GM21528 (cell line): ENCODE data around the gene ZRANB1.

Experiments
- ATAC-seq: cut with Tn5 transposase; IDR thresholded peaks from one replicate; pipeline ENCODE4 v1.9.1; 2021; ENCODE audit warnings: mild to moderate bottlenecking, moderate library complexity; ENCODE audit not compliant: unreplicated experiment, low FRiP score

ZRANB1 gene

DNA sequence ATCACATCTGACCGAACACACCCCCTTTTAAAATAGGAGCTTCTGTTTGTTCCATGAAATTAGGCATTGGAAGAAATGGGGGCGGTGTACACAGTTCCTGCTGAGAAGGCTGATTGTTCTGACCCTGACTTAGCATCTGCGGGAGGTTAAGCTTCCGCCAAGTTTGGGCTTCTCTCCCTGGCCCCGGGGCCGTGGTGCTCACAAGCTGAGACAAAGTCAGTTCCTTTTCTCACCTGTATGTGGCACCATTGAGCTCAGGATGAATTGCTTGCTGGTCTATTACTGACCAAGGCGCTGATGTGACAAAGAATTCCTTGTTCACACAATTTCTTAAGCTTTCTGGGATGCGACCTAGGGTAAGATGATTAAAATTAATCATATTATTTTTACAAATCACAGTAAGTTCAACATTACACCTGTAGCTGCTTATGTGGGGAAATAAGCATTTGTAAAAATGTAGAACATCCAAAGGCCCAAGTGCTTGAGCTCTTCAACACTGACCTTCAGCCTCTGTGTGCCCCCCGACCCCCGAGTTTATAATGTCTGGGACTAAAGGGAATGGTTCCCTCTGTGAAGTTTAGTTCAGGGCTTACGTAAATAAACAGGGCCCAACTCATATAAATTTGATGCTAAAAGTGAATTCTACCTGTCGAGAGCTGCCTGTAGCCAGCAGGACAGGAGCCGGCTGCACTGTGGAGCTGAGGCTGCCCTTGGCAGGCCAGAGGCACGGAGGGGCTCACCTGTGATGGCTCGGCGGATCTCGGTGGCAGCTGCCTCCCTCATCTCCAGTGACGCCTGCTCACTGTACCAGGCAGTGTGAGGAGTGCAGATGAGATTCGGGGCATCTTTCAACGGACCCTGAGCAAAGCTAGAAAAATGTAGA lies 50.8 kb downstream of the ZRANB1 start:
- peak; percentile 56 for ATAC-seq

DNA sequence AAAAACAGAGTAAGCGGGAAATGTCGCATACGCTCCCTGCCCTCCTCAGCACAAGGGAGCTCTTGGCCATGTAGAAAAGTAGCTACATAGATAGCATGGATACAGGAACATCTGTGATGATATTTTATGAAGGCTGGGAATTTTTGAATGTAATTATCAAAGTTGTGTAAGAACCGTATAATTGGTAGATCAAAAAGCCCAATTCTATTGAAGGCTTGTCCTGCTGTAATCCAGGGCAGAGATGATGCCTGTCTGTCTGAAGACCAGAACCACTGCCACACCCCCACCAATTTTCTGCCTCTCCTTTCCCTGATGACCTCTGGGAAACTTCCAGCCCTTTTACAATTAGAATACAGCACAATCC lies 51.4 kb downstream of the ZRANB1 start:
- ATAC-seq: no peak

DNA sequence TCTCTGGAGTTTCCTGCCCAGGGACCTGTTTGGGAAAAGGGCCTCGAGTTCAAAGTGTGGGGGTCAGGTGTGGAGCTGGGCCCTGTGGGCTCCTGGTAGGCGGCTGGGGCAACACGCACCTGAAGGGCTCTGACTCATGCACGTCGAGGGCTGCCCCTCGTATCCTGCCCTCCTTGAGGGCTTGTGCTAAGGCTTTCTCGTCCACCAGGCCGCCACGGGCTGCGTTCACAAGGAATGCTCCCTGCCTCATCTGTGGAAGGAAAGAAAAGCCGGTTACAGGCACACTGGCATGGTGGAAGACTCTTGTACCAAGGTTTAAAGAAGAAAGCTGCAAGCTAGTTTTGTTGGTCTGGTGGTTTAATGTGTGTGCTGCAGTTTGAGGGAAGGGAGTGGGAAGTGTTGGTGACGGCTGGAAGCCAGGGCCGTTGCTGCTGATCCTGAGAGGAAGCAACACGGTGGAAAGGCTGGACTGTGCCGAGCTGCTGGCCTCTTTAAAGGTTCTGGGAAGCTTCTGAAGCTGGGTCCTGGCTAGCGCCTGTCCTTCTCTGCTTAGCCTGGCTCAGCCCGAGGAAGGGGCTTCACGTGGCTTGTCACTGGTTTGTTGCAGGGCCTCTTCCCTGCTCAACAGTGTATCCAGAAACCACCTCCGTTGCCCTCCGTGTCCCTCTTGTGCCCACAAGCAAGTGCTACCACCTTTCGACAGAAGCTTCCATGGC lies 52.0 kb downstream of the ZRANB1 start:
- no peak for ATAC-seq

DNA sequence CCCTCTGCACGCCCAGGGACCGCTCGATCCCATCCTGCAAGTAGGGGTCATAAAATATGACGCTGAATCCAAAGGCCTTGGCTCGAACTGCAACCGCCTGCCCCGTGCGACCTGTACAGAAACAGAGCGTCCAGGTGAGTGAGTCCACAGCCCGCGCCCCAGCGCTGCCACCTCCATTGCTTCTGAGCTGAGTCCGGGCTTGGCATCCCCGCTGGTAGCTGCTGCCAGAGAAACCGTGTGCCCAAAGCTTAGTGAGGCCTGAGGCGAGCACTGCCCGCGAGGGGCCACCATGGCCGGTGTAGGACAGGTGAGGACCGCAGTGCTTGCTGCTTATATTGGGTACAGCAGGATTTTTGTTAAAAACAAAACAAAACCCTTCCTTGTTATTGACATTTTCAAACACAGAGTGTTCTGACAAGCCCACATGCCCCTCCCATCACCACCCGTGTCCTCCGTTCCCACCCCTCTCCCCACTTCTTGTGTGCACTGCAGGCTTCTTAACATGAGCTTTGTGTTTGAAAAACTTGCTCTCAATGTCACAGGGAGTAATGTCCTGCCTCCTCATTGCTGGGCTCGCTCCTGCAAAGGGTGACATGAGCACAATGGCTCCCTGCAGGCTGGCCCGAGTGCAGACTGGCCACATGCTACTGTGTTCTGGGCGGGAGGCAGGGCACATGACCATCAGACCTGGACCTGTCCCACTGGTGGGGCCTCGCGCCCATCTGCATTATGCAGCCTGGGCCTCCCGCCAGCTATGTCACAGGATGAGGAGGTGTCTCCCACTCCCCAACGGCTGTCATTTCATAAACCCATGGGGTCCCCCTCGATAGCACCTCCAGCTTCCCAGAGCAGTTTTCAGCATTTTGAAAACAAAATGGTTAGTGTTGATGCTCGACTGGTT lies 52.9 kb downstream of the ZRANB1 start:
- ATAC-seq: no peak

DNA sequence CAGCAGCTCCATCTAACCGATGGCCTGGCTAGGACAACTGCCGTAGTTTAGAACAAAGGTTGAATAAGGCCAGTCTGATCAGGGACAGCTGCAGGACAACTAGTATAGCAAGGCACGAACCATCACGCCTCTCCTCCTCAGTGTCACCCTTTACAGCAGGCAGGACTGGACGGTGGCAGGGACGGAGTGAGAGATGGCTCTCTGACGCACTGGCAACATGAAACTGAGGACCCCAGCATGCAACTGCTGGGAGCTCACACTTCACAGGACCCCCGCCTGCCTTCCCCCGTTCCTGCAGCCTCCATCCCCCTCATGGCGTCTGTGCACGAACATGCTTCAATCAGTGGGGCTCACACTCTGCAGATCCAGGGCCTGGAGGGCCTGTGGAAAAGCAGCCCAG lies 53.7 kb downstream of the ZRANB1 start:
- ATAC-seq: no peak

DNA sequence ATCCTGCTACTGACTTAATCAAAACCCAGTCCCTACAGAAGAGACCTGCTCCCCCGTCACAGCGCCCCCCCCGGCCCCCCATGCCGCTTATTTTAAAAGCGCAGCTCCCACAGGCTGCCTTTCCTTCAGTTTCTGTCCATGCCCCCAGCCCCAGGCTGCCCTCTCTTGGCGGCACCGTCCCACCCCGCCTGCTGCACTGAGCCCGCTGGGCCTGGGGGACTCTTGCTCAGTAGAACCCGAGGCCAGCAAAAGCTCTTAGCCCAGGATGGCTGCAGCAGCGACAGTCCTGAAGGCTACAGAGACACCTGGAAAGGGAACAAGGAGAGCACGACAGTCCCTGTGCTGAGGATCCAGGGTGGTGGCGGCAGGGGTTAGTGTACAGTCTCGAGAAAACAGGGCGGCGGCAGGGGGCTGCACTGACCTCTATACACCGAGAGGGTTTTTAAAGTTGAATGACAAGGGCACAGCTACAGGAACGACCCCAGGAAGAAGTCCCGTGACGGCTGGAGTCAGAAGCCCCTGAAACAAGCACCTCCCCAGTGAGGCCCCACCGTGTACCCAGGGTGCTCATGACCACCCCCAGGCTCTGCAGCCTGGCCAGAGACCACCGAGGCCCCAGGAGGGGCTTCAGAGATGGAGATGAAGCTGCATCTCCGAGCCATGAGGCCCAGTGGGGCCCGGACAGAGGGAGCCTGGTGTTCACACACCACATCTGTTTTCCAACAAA lies 54.4 kb downstream of the ZRANB1 start:
- no peak for ATAC-seq

DNA sequence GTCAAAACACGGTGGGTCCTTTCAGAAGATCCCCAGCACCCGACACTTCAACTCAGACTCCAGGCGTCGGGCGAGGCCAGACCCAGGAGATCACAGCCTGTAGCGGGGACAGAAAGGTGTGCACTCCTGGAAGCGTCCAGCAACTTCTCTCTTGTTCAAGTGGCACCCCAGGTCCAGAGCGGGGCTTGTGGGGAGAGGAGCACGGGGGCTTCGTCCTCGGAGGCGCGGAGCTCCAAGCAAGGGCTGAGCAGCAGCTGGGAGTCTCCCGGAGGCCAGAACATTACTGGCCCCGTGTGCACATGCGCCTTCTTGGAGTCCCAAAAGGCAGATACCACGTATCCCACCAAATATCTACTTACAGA lies 54.9 kb downstream of the ZRANB1 start:
- no peak for ATAC-seq

DNA sequence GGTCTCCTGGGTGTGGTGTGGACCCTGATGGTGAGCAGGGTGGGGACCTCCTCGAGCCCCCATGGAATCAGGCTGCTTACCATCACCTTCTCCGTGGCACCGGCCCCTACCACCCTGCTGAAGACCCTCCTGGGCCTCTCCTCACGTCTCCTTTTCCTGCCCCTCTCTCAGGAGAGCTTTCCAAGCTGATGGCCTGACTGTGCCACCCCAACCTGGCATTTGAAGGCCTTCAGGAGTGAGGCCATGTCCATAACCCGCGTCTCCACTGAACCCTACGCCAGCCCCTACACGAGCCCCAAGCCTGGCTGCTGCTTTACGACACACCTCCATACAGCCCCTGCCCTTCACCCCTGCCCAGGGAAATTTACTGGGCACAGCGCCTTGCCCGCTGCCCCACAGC lies 55.4 kb downstream of the ZRANB1 start:
- ATAC-seq: no peak

DNA sequence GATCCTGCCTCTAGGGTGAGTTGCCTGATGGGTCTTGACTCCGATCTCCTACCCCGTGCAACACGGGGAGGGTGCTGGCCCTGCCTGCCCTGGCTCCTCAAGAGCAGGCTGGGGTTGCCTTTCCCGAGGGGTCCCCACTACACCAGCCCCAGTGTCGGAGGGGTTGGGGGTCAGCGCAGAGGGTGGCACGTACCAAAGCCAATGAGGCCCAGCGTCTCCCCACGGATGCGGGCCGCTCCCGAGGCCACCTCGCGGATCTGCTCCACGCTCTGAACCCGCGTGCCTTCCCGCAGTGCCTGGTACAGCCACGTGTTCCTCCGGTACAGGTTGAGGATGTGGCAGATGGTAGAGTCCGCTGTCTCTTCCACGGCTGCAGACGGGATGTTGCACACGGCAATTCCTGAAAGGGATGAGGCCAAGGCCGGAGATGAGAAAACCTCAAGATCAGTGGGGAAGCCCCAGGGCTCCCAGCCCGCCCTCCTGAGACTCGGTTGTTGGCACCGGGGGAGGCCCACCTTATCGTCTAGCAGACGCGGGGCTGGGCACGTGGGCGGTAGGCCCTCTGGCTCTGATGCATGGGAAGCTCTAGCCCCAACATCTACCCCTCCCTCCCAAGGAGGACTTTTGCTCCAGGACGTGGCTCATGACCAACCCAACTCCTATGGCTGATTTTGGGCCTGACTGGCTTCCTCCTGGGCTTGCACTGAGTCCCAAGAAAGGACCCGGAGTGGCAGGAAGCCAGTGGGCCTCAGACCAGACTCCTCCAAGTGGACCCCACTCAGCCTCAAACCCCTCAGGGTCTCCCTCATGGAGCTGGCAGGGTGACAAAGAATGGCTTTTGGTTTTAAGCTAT lies 56.1 kb downstream of the ZRANB1 start:
- no peak for ATAC-seq

DNA sequence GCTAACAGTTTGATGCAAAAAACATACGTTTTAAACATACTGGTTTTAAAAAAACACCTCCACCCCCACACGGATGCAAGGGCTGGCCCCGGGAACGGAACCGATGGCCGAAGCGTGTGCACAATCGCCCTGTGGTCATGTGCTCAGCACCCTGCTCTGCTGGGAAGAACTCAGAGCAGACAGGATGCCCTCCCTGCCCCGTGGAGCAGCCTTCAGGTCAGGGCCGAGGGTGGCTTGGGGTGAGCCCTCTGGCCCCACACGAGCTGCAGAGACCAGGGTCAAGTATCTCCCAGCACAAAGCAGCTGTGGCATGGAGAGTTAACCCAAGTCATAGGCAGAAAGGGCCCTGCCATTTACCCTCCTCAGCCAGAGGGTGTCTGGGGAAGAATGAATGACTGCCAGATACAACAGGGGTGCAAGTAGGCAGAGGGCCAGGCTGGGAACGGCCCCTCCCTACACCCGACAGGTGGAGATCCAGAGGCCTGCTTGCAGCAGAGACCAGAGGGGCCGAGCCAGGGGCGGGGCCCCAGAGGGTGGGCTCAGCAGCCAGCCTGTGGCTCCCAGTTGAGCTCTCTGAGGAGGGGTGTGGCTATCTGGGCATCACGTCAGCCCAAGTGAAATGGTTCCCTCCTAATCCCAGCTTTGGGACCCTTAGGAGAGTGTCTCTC lies 56.8 kb downstream of the ZRANB1 start:
- ATAC-seq: no peak

DNA sequence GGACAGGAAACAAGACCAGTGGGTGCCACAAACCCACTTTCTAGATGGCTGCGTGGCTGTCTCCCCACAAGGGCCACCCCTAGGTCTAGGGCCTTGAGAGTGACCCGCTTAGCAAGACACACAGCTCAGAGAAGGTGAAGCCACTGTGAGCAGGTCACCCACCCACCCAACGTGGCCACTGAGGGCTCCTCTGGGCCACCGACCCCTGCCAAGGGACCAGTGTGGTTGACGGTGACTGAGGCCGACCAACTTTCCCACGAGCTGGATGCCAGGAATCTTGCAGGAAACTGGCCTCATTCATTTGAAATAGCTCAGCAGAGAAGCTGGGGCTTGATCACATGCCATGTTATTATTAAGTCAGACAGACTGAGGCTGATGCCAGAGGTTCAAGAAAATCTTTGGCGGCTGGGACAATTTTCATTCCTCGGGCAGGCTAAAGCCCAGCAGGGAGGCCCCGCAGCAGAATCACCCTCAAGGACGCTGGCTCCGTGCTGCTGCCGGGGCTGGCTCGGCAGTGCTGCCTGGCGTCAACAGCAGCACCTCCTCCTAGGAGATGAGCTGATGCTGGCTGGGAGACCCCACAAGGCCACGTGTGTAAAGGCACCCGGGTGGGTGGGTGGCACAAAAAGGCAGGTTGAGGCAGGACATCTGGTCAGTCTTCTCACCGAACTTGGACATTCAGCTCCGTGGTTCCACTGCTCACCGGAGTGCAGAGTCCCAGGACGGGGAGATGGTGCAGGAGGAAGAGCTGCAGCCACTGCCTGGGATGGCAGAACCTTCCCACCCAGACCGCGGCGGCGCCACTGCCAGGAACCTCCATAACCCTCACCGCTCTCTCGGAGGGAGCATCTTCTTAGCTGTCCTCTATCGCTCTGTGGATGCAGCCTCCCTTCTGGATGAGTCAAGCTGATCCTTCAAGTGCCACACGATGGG lies 57.8 kb downstream of the ZRANB1 start:
- ATAC-seq: no peak

DNA sequence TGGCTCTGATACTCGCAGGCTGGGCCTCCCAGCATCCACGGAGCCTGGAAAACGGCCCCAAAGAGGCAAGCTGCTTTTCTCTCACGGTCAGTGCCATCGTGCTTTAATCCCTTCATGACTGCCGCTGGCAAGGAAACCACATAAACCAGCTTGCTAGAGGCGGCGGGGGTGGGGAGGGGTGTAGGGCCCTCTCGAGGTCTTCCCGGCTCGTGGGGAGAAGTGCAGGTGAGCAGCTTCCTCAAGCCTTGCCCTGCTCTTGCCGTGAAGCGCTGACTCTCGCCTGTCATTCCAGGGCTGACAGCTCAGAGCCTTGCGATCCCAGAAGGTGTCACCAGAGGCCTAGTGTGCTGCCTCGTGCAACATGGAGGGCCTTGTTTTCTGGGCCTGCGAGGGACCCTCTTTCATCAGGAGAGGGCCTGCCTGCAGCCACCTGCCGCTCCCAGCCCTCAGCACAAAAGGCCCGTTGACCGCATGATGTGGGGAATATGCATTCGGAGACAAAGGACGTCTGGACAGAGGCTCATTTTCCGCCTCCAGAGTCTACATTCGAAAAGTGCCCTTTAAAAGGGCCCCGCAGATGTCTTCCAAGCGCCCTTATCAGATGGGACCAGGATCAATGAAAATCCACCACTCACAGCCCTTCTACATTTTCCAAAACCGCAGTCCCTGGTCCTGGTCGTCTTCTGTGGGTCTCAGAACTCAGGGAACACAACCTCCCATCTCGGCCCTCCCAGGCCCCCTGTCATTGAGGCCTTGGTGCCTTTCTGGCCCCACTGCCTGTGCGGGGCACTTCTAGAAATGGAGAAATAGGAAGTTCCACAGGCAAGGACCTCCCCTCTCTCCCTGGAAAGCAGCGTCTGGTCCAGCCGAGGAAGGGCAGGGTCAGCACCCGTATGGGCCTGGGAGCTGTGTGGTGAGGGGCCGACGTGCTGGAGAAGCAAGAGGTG lies 58.7 kb downstream of the ZRANB1 start:
- ATAC-seq: no peak

DNA sequence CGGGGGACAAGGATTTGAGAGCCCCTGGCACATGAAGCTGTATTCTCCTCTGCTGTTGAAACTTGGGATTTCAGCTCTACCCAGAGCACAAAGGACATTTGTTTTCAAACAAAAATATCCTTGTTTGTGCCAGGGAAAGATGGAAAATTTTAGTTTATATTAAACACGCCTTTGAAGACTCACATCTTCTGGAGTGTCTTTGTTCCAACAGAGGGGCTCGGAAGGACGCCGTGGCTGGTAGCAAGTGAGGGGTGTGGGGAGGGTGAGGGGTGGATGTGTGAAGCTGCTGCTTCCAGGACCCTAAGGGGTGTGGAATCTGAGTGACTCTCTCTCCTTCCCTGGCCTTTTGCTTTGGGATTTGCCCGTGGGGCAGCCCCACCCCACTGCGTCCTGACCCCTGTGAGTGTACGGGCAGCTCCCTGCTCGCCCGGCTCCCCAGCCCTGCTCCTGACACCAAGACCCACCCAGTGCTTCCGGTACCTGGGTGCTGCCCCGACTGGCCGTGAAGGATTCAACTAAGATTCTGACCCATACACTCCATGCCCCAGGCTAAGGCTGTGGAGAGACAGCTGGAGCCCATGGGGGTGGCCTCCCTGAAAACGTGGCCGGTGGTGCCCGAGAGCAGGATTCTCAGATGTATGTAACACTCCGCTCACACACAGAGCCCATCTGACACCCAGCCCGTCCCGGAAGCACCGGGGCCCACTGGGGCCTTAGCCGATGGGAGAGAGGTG lies 59.6 kb downstream of the ZRANB1 start:
- ATAC-seq: no peak

DNA sequence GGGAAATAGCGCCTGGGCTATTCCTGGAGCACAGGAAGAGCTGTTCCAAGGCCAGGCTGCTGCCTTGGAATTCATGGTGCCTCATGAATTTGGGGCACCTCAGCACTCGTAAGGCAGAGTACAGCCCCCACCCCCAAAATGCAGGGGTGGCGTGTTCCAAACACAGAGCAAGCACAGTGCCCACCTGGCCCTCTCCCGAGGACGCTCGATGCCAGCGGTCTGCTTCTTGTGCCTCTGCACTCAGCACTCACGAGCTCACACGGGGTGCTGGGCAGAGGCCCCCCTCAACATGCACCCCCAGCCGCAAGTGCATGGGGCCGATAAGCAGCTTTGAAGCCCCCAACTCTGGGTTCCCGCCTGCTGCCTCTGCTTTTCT lies 60.1 kb downstream of the ZRANB1 start:
- no peak for ATAC-seq

DNA sequence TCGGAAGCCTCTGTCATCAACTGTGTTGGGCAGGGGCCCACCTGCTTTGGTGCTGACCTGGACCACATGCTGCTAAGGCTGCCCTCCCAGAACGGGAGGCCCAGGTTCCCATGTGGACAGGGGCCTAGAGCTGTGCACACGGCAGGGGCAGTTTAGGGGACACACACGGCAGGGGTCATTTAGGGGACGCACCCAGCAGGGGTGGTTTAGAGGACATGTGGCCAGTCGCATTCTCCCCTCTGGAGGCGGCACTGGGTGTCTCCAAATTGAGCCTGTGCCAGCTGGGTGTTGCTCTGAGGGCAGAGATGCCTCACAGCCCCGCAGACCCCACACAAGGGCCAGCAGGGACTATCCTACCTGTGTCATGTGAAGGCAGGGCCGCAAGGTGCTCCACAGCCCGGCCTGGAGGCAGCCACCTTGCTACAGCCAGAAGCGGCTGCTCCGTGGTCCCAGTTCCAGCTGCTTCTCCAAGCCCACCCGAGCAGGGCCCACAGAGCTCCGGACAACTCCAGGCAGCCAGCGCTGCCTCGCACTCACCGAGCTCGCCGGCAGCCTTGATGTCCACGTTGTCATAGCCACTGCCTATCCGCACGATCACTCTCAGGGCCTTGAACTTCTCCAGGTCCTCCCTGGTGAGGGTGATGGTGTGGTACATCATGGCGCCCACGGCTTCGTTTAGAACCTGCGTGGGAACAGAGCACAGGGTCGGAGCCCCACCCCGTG lies 60.7 kb downstream of the ZRANB1 start:
- no peak for ATAC-seq
